NB4 (cell line): Measurements from ENCODE around the gene RGS16.
A peak's percentile ranks its signal among the peaks of the same experiment; 100 is the strongest.

ENCODE experiments used
- DNase-seq: peaks from one replicate; pipeline ENCODE4 v3.0.0; 2010; ENCODE audit warnings: low read depth
- H3K4me3 ChIP-seq: one replicate; pipeline ENCODE4 v1.5.1; 2011; ENCODE audit warnings: mild to moderate bottlenecking, low read depth, low read length, moderate library complexity
- CTCF ChIP-seq: IDR thresholded peaks from one replicate; pipeline ENCODE4 v1.5.1; 2012; ENCODE audit warnings: low read depth, low read length
- MAX ChIP-seq: IDR thresholded peaks from 2 replicates; pipeline ENCODE4 v1.6.1; 2011; ENCODE audit warnings: low read depth, low read length
- MYC ChIP-seq: IDR thresholded peaks from 2 replicates; pipeline ENCODE4 v1.6.1; 2011; ENCODE audit warnings: low read depth, low read length
- POLR2A ChIP-seq: IDR thresholded peaks from 2 replicates; pipeline ENCODE4 v1.6.1; 2011; ENCODE audit warnings: mild to moderate bottlenecking; ENCODE audit not compliant: insufficient read length; ENCODE audit errors: extremely low read depth

Gene RGS16

GRCh38 chr1:182624577-182624976 lies 20.4 kb upstream of the RGS16 start:
- DNase-seq: peak; percentile 68
- TF ChIP-seq MAX (no peak), POLR2A (no peak), MYC (no peak), CTCF (no peak)
- H3K4me3 ChIP-seq: no peak overlapping the region

- H3K4me3 ChIP-seq: no peak overlapping the region
- TF ChIP-seq MYC (no peak), CTCF (no peak), MAX (no peak), POLR2A (no peak)
- no peak for DNase-seq
These were observed 18.8 kb upstream of the RGS16 start for GRCh38 chr1:182622901-182623528.

GRCh38 chr1:182621906-182622305 lies 17.7 kb upstream of the RGS16 start:
- DNase-seq: no peak
- no peak overlapping the region for H3K4me3 ChIP-seq
- TF ChIP-seq CTCF: no peak
- no peak for TF ChIP-seq MYC
- TF ChIP-seq POLR2A: no peak
- TF ChIP-seq MAX: no peak

- no peak overlapping the region for H3K4me3 ChIP-seq
- no peak for TF ChIP-seq MAX
- no peak for TF ChIP-seq MYC
- no peak for TF ChIP-seq CTCF
- no peak for TF ChIP-seq POLR2A
- no peak for DNase-seq
These were observed 16.9 kb upstream of the RGS16 start for GRCh38 chr1:182620924-182621585.

- DNase-seq: peak; percentile 48
- no peak overlapping the region for H3K4me3 ChIP-seq
- no peak for TF ChIP-seq MAX
These were observed 13.7 kb upstream of the RGS16 start for GRCh38 chr1:182617734-182618351.

GRCh38 chr1:182617014-182617429 lies 12.8 kb upstream of the RGS16 start:
- no peak for DNase-seq
- H3K4me3 ChIP-seq: no peak overlapping the region
- TF ChIP-seq MAX (no peak), CTCF (no peak), MYC (no peak), POLR2A (no peak)
